ENCODE results near the gene ZC3H18. TPM values are rescaled to one million over a fixed set of nuclear protein-coding genes. Genes with fewer than 3 reads are reported as not detected.
A peak's percentile ranks its signal among the peaks of the same experiment; 100 is the strongest.

ZC3H18 gene
- total and polyA plus RNA-seq, 3 experiments from 2014 or later, result 21.6 to 102 (median 91.4) TPM

DNA sequence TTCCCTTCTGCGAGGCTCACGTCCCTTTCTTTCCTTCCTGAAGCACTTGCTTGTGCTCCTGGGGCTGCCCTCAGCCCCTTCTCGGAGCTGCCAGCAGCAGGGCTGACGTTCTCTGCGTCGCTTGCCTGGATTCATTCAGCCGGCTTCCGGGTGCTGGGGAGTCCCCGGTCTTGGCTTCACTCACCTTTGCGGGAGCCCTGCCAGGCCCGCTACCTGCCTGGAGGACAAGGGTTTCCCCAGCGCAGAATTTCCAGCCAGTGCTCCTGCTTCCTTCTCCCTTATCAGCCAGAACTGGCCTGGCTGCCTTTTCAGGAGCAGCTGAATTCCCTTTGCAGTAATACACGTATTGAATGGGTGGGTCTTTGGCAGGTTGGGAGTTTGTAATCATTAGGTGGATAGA lies 46.1 kb downstream of the ZC3H18 start:
- DNase-seq, result no peak
- peaks cover 0 to 4% of the 10 kb centered on the region in 2 donors for H3K27me3 Mint-ChIP-seq
- Histone ChIP-seq H3K27ac (ENCODE audit: low read depth, low read length) (no peak overlapping the region), H3K36me3 (ENCODE audit: insufficient read depth, low read length) (peaks cover 18% of the 10 kb centered on the region), H3K4me1 (ENCODE audit: insufficient read depth, low read length) (peaks cover 29% of the 10 kb centered on the region), H3K4me3 (ENCODE audit: low read length) (no peak overlapping the region), H3K9me3 (ENCODE audit: low read length) (no peaks in the 10 kb centered on the region), H3K27me3 (ENCODE audit: insufficient read depth, low read length, poor library complexity, severe bottlenecking) (no peaks in the 10 kb centered on the region)
- H3K9me3 Mint-ChIP-seq, result peaks cover 0 to 2% (median 2%) of the 10 kb centered on the region in 5 donors
- H3K4me3 Mint-ChIP-seq, result peak overlapping the region in 1 of 7 donors; percentile 35
- CTCF ChIA-PET, result interaction anchor here (1.5 kb wide), 1 partner anchor 17 kb away, joined by 3 read pairs; no protein-coding TSS in a partner anchor
- POLR2A ChIA-PET, result interaction anchor here (0.6 kb wide), 1 partner anchor 51 kb away, joined by 3 read pairs; no protein-coding TSS in a partner anchor
- H3K27ac Mint-ChIP-seq, result peak overlapping the region in 7 of 8 donors; percentile 48 to 100 (median 100)
- H3K36me3 Mint-ChIP-seq, result peaks cover 0 to 73% (median 14%) of the 10 kb centered on the region in 3 donors
- peaks cover 30 to 58% (median 51%) of the 10 kb centered on the region in 3 donors for H3K4me1 Mint-ChIP-seq

DNA sequence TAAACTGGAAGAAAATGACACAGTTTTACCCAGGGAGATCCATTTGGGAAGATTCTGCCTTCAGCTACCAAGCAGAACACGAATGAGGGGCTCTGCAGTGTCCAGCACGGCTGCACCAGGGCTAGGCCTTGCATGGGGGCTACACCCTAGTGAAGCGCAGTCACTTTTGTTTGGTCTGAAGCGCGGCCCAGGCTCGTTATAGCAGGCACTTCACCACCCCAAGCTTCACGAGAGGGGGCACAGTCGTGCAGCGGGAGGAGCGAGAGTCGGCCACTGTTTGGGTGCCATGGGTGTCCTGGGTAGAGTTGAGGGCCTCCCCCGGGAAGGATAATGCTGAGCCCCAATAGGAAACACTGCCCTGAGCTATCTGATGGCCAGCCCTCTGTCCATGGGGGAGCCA lies 46.5 kb downstream of the ZC3H18 start:
- H3K4me1 ChIP-seq (ENCODE audit: insufficient read depth, low read length), result peaks cover 32% of the 10 kb centered on the region
- no peak overlapping the region for H3K4me3 ChIP-seq (ENCODE audit: low read length)
- CTCF ChIA-PET, result interaction anchor here (0.8 to 1.5 kb wide), 2 partner anchors 17 to 69 kb away, joined by 3 read pairs; no protein-coding TSS in a partner anchor
- no peak for DNase-seq
- H3K4me3 Mint-ChIP-seq, result no peak overlapping the region
- no peak overlapping the region for H3K27ac ChIP-seq (ENCODE audit: low read depth, low read length)
- no peaks in the 10 kb centered on the region for H3K27me3 ChIP-seq (ENCODE audit: insufficient read depth, low read length, poor library complexity, severe bottlenecking)
- POLR2A ChIA-PET, result interaction anchor here (0.6 kb wide), 1 partner anchor 51 kb away, joined by 3 read pairs; no protein-coding TSS in a partner anchor
- peaks cover 0 to 72% (median 14%) of the 10 kb centered on the region in 3 donors for H3K36me3 Mint-ChIP-seq
- H3K27me3 Mint-ChIP-seq, result peaks cover 0 to 4% of the 10 kb centered on the region in 2 donors
- H3K9me3 ChIP-seq (ENCODE audit: low read length), result no peaks in the 10 kb centered on the region
- peak overlapping the region; percentile 48 to 100 (median 100) for H3K27ac Mint-ChIP-seq
- peaks cover 30 to 61% (median 51%) of the 10 kb centered on the region in 3 donors for H3K4me1 Mint-ChIP-seq
- peaks cover 0 to 2% (median 2%) of the 10 kb centered on the region in 5 donors for H3K9me3 Mint-ChIP-seq
- peaks cover 16% of the 10 kb centered on the region for H3K36me3 ChIP-seq (ENCODE audit: insufficient read depth, low read length)

DNA sequence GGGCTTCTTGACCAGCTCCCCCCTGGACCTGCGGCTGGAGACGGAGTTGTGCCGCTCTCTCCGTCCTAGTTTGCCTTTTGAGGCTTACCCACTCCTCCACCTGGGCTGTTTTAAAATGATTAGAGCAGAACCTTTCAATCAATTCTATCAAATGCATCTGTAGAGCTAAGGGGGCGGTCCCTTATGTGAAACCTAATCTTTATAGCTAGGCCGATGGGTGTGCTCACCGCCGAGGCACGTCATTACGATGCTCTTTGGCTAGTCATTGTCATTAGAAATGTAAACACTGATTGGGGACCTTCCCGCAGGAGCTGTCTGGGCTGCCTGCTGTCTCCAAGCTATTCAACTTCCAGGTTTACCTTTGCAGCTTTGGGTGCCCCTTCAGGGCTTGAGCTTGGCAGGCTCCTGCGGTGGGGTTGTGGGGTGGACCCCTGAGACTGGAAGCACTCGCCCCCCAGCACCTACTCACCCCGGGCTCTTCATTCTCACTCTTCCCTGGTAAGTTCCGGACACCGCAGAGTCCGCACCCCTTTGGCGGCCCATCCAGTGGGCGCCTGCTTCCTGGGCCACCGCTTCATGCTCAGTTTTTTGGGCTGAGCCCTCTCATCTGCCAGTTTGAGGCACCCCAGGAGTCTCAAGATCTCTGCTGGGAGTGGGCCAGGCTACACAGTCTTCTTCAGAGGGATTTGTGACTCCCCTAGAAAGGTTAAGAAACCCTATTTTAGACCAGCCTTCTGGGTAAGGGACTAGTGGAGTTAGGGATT lies 47.2 kb downstream of the ZC3H18 start:
- Histone ChIP-seq H3K36me3 (ENCODE audit: insufficient read depth, low read length) (peaks cover 21% of the 10 kb centered on the region), H3K9me3 (ENCODE audit: low read length) (no peaks in the 10 kb centered on the region), H3K4me1 (ENCODE audit: insufficient read depth, low read length) (peaks cover 36% of the 10 kb centered on the region), H3K4me3 (ENCODE audit: low read length) (no peak overlapping the region), H3K27ac (ENCODE audit: low read depth, low read length) (peak overlapping the region; percentile 80), H3K27me3 (ENCODE audit: insufficient read depth, low read length, poor library complexity, severe bottlenecking) (no peaks in the 10 kb centered on the region)
- Mint-ChIP-seq H3K4me1 (peaks cover 33 to 65% (median 51%) of the 10 kb centered on the region in 3 donors), H3K9me3 (peaks cover 0 to 2% (median 2%) of the 10 kb centered on the region in 5 donors), H3K27me3 (peaks cover 0 to 4% of the 10 kb centered on the region in 2 donors), H3K4me3 (peak overlapping the region in 1 of 7 donors; percentile 35), H3K36me3 (peaks cover 0 to 75% (median 13%) of the 10 kb centered on the region in 3 donors), H3K27ac (peak overlapping the region; percentile 97 to 100 (median 100))
- CTCF ChIA-PET, result interaction anchor here (0.8 to 1.8 kb wide), 4 partner anchors 16 to 120 kb away, joined by 3 to 6 read pairs (median 4); no protein-coding TSS in a partner anchor
- POLR2A ChIA-PET, result no interaction called here
- DNase-seq, result no peak

DNA sequence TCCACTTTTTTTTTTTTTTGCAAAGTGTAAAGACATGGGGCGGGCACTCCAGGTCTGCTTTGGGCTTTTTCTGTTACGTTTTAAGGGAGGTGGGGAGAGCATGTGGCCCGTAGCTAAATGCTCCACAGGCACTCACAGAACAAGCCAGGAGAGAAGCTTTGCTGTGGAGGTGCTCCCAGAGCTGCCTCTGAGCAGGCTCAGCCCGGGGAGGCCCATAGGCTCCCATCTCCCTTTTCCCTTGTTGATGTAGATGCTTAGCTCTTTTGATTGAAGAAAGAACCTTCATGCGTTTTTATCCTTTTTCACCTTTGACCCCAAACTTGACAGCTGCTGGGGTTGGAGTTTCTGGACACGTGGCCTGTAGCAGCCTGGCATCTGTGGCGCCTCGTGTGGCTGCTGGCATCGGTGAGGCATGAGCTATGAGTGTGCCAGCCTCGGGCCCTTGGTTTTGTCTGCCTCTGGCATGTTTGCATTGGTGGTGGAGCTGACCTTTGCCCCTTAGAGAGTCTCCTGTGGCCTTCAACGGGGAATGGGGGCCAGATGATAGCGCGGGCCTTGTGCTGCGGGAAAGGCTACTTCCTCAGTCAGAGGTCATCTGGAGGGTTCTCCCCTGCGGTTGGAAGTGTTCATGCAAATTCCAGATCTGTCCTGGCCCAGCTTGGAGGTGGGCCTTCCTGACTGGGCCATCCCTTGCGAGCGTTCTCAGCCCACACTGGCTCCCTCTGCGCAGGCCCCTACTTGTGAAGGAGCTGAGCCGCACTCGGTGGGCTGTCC lies 48.2 kb downstream of the ZC3H18 start:
- Histone ChIP-seq H3K27me3 (ENCODE audit: insufficient read depth, low read length, poor library complexity, severe bottlenecking) (no peaks in the 10 kb centered on the region), H3K27ac (ENCODE audit: low read depth, low read length) (peak overlapping the region; percentile 80), H3K9me3 (ENCODE audit: low read length) (no peaks in the 10 kb centered on the region), H3K4me3 (ENCODE audit: low read length) (no peak overlapping the region), H3K4me1 (ENCODE audit: insufficient read depth, low read length) (peaks cover 36% of the 10 kb centered on the region), H3K36me3 (ENCODE audit: insufficient read depth, low read length) (peaks cover 25% of the 10 kb centered on the region)
- H3K4me3 Mint-ChIP-seq, result peak overlapping the region in 3 of 7 donors; percentile 26 to 77 (median 35)
- CTCF ChIA-PET, result interaction anchor here (0.9 to 3.2 kb wide), 5 partner anchors 15 to 119 kb away, joined by 3 to 17 read pairs (median 5); partner anchors contain the start of genes IL17C and ZC3H18
- DNase-seq, result no peak
- H3K27me3 Mint-ChIP-seq, result peaks cover 0 to 4% of the 10 kb centered on the region in 2 donors
- peak overlapping the region; percentile 97 to 100 (median 100) for H3K27ac Mint-ChIP-seq
- peaks cover 0 to 2% (median 2%) of the 10 kb centered on the region in 5 donors for H3K9me3 Mint-ChIP-seq
- peaks cover 33 to 65% (median 46%) of the 10 kb centered on the region in 3 donors for H3K4me1 Mint-ChIP-seq
- H3K36me3 Mint-ChIP-seq, result peaks cover 0 to 75% (median 9%) of the 10 kb centered on the region in 3 donors
- POLR2A ChIA-PET, result interaction anchor here (0.8 to 3.1 kb wide), 3 partner anchors 10 to 84 kb away, joined by 3 to 29 read pairs (median 26); no protein-coding TSS in a partner anchor

DNA sequence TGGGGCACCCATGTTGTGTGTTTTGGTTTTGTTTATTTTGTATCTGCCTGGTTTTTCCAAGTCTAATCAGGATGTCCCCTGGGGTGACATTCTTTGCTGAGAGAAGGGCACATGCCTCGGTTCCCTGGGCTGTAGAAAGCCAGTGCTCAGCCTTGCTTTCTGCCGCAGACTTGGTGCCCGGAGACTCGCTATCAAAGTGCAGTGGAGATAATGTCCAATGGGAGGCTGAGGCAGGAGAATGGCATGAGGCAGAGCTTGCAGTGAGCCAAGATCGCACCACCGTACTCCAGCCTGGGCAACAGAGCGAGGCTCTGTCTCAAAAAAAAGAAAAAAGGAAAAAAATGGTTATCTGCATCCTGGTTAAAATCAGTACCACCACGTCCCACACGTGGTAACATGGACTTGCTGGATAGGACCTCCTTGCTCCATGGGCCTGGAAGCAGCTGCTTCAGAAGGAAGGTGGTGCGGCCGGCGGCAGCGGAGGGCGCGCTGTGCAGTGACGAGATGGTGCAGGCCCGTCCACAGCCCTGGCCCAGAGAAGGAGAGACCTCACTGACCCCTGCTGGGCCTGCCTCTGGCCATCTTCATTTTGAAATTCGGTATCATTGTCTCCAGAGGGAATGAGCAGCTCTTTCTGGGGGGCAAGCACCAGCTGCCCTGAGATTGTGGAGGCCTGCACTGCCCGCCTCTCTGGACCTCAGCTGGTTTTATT lies 48.9 kb downstream of the ZC3H18 start:
- POLR2A ChIA-PET, result interaction anchor here (0.8 to 3.1 kb wide), 11 partner anchors 9 to 167 kb away, joined by 3 to 29 read pairs (median 5); partner anchors contain the start of genes IL17C, ZC3H18 and ZFPM1
- Mint-ChIP-seq H3K9me3 (peaks cover 0 to 2% (median 2%) of the 10 kb centered on the region in 5 donors), H3K36me3 (peaks cover 0 to 78% (median 7%) of the 10 kb centered on the region in 3 donors), H3K4me1 (peaks cover 31 to 64% (median 41%) of the 10 kb centered on the region in 3 donors), H3K27ac (peak overlapping the region; percentile 97 to 100 (median 100)), H3K4me3 (peak overlapping the region in 6 of 7 donors; percentile 77 to 87 (median 81)), H3K27me3 (peaks cover 0 to 4% of the 10 kb centered on the region in 2 donors)
- H3K36me3 ChIP-seq (ENCODE audit: insufficient read depth, low read length), result peaks cover 32% of the 10 kb centered on the region
- H3K27ac ChIP-seq (ENCODE audit: low read depth, low read length), result peak overlapping the region; percentile 80
- DNase-seq, result no peak
- H3K27me3 ChIP-seq (ENCODE audit: insufficient read depth, low read length, poor library complexity, severe bottlenecking), result no peaks in the 10 kb centered on the region
- no peaks in the 10 kb centered on the region for H3K9me3 ChIP-seq (ENCODE audit: low read length)
- peaks cover 36% of the 10 kb centered on the region for H3K4me1 ChIP-seq (ENCODE audit: insufficient read depth, low read length)
- H3K4me3 ChIP-seq (ENCODE audit: low read length), result no peak overlapping the region
- CTCF ChIA-PET, result interaction anchor here (0.9 to 3.2 kb wide), 19 partner anchors 9 to 163 kb away, joined by 3 to 21 read pairs (median 4); partner anchors contain the start of genes IL17C, MVD and ZC3H18

DNA sequence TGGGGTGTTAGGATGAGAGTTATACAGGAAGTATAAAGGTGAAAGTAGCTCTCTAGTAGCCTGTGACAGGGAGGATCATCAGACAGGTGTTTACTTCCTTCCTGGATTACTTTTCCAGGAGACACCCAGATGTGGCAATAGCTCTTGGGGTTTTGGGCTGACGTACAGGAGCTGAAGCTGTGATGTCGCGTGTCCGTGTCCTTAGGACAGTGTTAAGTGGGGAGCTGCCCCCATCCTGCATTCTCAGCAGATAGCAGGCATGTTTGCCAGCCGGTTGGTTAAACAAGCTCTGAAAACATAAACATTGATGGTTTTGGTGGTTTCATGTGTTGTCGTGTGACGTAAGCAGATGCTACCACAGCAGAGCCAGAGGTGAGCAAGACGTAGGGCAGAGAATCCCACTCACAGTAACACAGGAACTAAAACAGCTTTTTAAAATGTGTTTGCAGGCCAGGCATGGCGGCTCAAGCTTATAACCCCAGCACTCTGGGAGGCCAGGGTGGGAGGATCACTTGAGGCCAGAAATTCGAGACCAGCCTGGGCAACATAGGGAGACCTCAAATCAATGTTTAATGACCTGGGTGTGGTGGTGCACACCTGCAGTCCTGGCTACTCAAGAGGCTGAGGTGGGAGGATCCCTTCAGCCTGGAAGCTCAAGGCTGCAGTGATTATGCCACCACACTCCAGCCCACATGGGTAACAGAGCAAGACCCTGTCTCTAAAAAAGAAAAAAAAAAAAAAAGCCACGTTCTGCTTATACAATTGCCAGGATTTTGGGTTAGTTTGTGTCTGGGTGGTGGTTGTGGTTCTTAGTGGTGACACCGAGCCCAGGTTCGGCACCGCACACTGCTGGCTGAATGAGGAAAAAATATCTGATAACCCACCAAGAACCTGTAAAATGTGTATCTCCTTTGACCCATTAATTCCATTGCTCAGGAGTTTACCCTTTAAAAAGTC lies 49.9 kb downstream of the ZC3H18 start:
- Mint-ChIP-seq H3K4me3 (peak overlapping the region; percentile 74 to 87 (median 81)), H3K27ac (peak overlapping the region; percentile 97 to 100 (median 100)), H3K4me1 (peaks cover 31 to 64% (median 41%) of the 10 kb centered on the region in 3 donors), H3K27me3 (peaks cover 0 to 4% of the 10 kb centered on the region in 2 donors), H3K36me3 (peaks cover 0 to 79% (median 7%) of the 10 kb centered on the region in 3 donors), H3K9me3 (peaks cover 0 to 2% (median 2%) of the 10 kb centered on the region in 5 donors)
- H3K9me3 ChIP-seq (ENCODE audit: low read length), result no peaks in the 10 kb centered on the region
- POLR2A ChIA-PET, result interaction anchor here (0.6 to 3.1 kb wide), 16 partner anchors 10 to 168 kb away, joined by 3 to 29 read pairs (median 4); partner anchors contain the start of genes IL17C, SNAI3, ZC3H18 and ZFPM1
- no peaks in the 10 kb centered on the region for H3K27me3 ChIP-seq (ENCODE audit: insufficient read depth, low read length, poor library complexity, severe bottlenecking)
- peaks cover 36% of the 10 kb centered on the region for H3K4me1 ChIP-seq (ENCODE audit: insufficient read depth, low read length)
- CTCF ChIA-PET, result interaction anchor here (0.7 to 3.2 kb wide), 18 partner anchors 10 to 238 kb away, joined by 3 to 21 read pairs (median 4); partner anchors contain the start of genes IL17C, MVD and ZC3H18
- peak overlapping the region; percentile 80 for H3K27ac ChIP-seq (ENCODE audit: low read depth, low read length)
- H3K36me3 ChIP-seq (ENCODE audit: insufficient read depth, low read length), result peaks cover 37% of the 10 kb centered on the region
- peak; percentile 70 to 96 (median 85) for DNase-seq
- H3K4me3 ChIP-seq (ENCODE audit: low read length), result no peak overlapping the region
